B cell (primary cell): ENCODE results near the gene CELF4. TPM values are rescaled to one million over a fixed set of nuclear protein-coding genes. Genes with fewer than 3 reads are reported as not detected.
A peak's percentile ranks its signal among the peaks of the same experiment; 100 is the strongest.

Experiments
- ATAC-seq: fragments of 200-7000 bp; cut with Tn5 transposase; one replicate; pipeline ENCODE4 v1.10.0; 2021; ENCODE audit warnings: low read depth, mild to moderate bottlenecking, moderate number of reproducible peaks, moderate library complexity
- CTCF ChIA-PET: fragments of 350-600 bp; sonication (Branson Sonifier 250); formaldehyde crosslinking; loops from one replicate; lab custom pipeline; 2021; ENCODE audit warnings: antibody characterized with exemption, inconsistent platforms; lab: Charles Lee
- POLR2A ChIA-PET: fragments of 350-600 bp; sonication (Branson Sonifier 250); formaldehyde crosslinking; loops from one replicate; lab custom pipeline; 2021; ENCODE audit warnings: antibody characterized with exemption; lab: Charles Lee
- DNase-seq: peaks from one replicate; pipeline ENCODE4 v3.0.0; 2013
- H2AFZ ChIP-seq: 2 replicates; pipeline ENCODE4 v1.6.1; 2012; ENCODE audit warnings: mild to moderate bottlenecking, low read depth, low read length; ENCODE audit not compliant: insufficient read depth, poor library complexity, severe bottlenecking
- H3K27ac ChIP-seq, 2 donors: 1 replicate in 1 of 2; 2 replicates in 1 of 2; pipeline ENCODE4 v1.5.1; 2012 to 2013; ENCODE audit warnings: low read length in 2 of 2, mild to moderate bottlenecking in 2 of 2, moderate library complexity in 1 of 2
- H3K27me3 ChIP-seq, 4 experiments: fragments of 200-600 bp in 1 of 4; sonication (generic) in 1 of 4; replicated peaks in 1 of 4; 1 replicate in 2 of 4; 2 replicates in 2 of 4; pipeline versions ENCODE4 v1.6.1 to v1.7.0; 2013 to 2016; ENCODE audit warnings: low read length in 3 of 4, mild to moderate bottlenecking in 2 of 4, mixed read lengths in 1 of 4, moderate library complexity in 1 of 4; ENCODE audit not compliant: insufficient read depth in 4 of 4, control insufficient read depth in 3 of 4; ENCODE audit errors: control extremely low read depth in 1 of 4
- H3K36me3 ChIP-seq, 2 experiments: replicated peaks in 1 of 2; 1 replicate in 1 of 2; 2 replicates in 1 of 2; pipeline versions ENCODE4 v1.6.1 to v1.7.1; 2013; ENCODE audit warnings: low read length in 1 of 2; ENCODE audit not compliant: insufficient read depth in 2 of 2, control insufficient read depth in 1 of 2; ENCODE audit errors: control extremely low read depth in 1 of 2, extremely low read depth in 1 of 2
- H3K4me1 ChIP-seq, 2 donors: fragments of 200-600 bp in 1 of 2; sonication (generic) in 1 of 2; 1 replicate in 1 of 2; 2 replicates in 1 of 2; pipeline versions ENCODE4 v1.5.1 to v1.6.1; 2013 to 2017; ENCODE audit warnings: low read length in 2 of 2; ENCODE audit not compliant: control insufficient read depth in 2 of 2, insufficient read depth in 2 of 2
- H3K4me2 ChIP-seq: replicated peaks from 2 replicates; pipeline ENCODE3; 2012; ENCODE audit warnings: mild to moderate bottlenecking, low read depth, low read length; ENCODE audit not compliant: poor library complexity, severe bottlenecking
- H3K4me3 ChIP-seq, 5 experiments: fragments of 200-600 bp in 1 of 5; sonication (generic) in 1 of 5; 1 replicate in 3 of 5; 2 replicates in 2 of 5; pipeline versions ENCODE4 v1.5.1 to v1.7.0; 2011 to 2016; ENCODE audit warnings: low read length in 4 of 5, mild to moderate bottlenecking in 4 of 5, low read depth in 2 of 5, control low read depth in 1 of 5, moderate library complexity in 1 of 5; ENCODE audit not compliant: insufficient read depth in 1 of 5; ENCODE audit errors: control extremely low read depth in 1 of 5, extremely low read depth in 1 of 5
- H3K79me2 ChIP-seq: fragments of 200-600 bp; sonication (generic); one replicate; pipeline ENCODE4 v1.6.0; 2016; ENCODE audit warnings: low read length; ENCODE audit not compliant: control insufficient read depth, insufficient read depth
- H3K9ac ChIP-seq: fragments of 200-600 bp; sonication (generic); 2 replicates; pipeline ENCODE4 v1.6.1; 2017; ENCODE audit warnings: mild to moderate bottlenecking, low read length, moderate library complexity
- H3K9me3 ChIP-seq, 3 donors: one replicate each; pipeline versions ENCODE4 v1.6.1 to v1.7.1; 2013; ENCODE audit warnings: low read length in 2 of 3; ENCODE audit not compliant: control insufficient read depth in 2 of 3, insufficient read depth in 1 of 3; ENCODE audit errors: control extremely low read depth in 1 of 3
- H4K20me1 ChIP-seq: 2 replicates; pipeline ENCODE4 v1.6.0; 2012; ENCODE audit warnings: mild to moderate bottlenecking, low read length; ENCODE audit not compliant: insufficient read depth, control insufficient read depth, poor library complexity, severe bottlenecking
- H3K27ac Mint-ChIP-seq: one replicate; pipeline ENCODE4 v1.8.0; 2021; ENCODE audit warnings: mixed read lengths
- H3K27me3 Mint-ChIP-seq: one replicate; pipeline ENCODE4 v1.8.0; 2021; ENCODE audit warnings: mixed read lengths
- H3K4me1 Mint-ChIP-seq: one replicate; pipeline ENCODE4 v1.8.0; 2021; ENCODE audit warnings: mixed read lengths
- H3K4me3 Mint-ChIP-seq: one replicate; pipeline ENCODE4 v1.8.0; 2021; ENCODE audit warnings: mixed read lengths
- H3K9me3 Mint-ChIP-seq: one replicate; pipeline ENCODE4 v1.8.0; 2022; ENCODE audit warnings: mixed read lengths; ENCODE audit not compliant: insufficient read depth
- CTCF ChIP-seq: fragments of 200-600 bp; IDR thresholded peaks from one replicate; pipeline ENCODE4 v1.8.0; 2022; ENCODE audit warnings: antibody characterized with exemption, mild to moderate bottlenecking
- EZH2 ChIP-seq: IDR thresholded peaks from 2 replicates; pipeline ENCODE4 v1.6.1; 2012; ENCODE audit warnings: borderline replicate concordance, low read depth, mild to moderate bottlenecking, moderate library complexity, low read length; ENCODE audit not compliant: insufficient read depth, poor library complexity, severe bottlenecking
- WGBS: methylation state at CpG from one replicate; pipeline ENCODE4 v1.1.5; 2013; ENCODE audit warnings: missing lambda C conversion rate; ENCODE audit not compliant: insufficient coverage; 5-methylcytosine and 5-hydroxymethylcytosine counted together
- intact Hi-C: fragments of 100-400 bp; cut with micrococcal nuclease; formaldehyde crosslinking; loops from one replicate; pipeline ENCODE4 v1.10.0; 2022
- polyA plus RNA-seq: library from polyadenylated mRNA; depleted of rRNA; stranded (reverse); fragments of >200 nt; gene quantifications from 2 replicates; pipeline ENCODE4 v1.2.3, GENCODE V29; 2012
- total RNA-seq, 2 donors: library from RNA; stranded (reverse); fragments of 120-200 nt in 1 of 2; gene quantifications; 1 replicate in 1 of 2; 2 replicates in 1 of 2; pipeline versions ENCODE4 v1.2.3 to v1.2.4, GENCODE V29; 2013 to 2022

The CELF4 gene
- total and polyA plus RNA-seq, 2 donors (not counting 1 experiment from before 2014, with no cell fraction given) = not detected

GRCh38 chr18:37529863-37530262 lies 35.7 kb downstream of the CELF4 start:
- H4K20me1 ChIP-seq = no peaks in the 10 kb centered on the region
- Mint-ChIP-seq H3K4me1 (peaks cover 24% of the 10 kb centered on the region), H3K4me3 (peak overlapping the region; percentile 23), H3K9me3 (no peaks in the 10 kb centered on the region), H3K27ac (no peak overlapping the region), H3K27me3 (peaks cover 24% of the 10 kb centered on the region)
- TF ChIP-seq CTCF = no peak
- TF ChIP-seq EZH2 = no peak
- peak overlapping the region; percentile 29 for H3K4me2 ChIP-seq
- no peak for ATAC-seq
- POLR2A ChIA-PET = no interaction called here
- no peak overlapping the region for H3K4me3 ChIP-seq
- no peak overlapping the region for H3K27ac ChIP-seq
- no peak overlapping the region for H3K9ac ChIP-seq
- peaks cover 0 to 2% of the 10 kb centered on the region in 2 donors for H3K4me1 ChIP-seq
- intact Hi-C loops = no loop called here
- no peak for DNase-seq
- H3K36me3 ChIP-seq = no peaks in the 10 kb centered on the region
- WGBS = 78% methylated on average over 1 of the region's 4 CpGs
- CTCF ChIA-PET = no interaction called here
- H2AFZ ChIP-seq = no peak overlapping the region
- H3K79me2 ChIP-seq = no peaks in the 10 kb centered on the region
- H3K9me3 ChIP-seq = no peaks in the 10 kb centered on the region
- peaks cover 0 to 7% (median 1%) of the 10 kb centered on the region in 4 experiments for H3K27me3 ChIP-seq

- Histone ChIP-seq H3K9me3 (no peaks in the 10 kb centered on the region), H3K36me3 (no peaks in the 10 kb centered on the region), H4K20me1 (no peaks in the 10 kb centered on the region), H3K4me3 (no peak overlapping the region), H3K9ac (no peak overlapping the region), H3K27me3 (peaks cover 0 to 11% (median 1%) of the 10 kb centered on the region in 4 experiments), H2AFZ (no peak overlapping the region), H3K4me2 (no peak overlapping the region), H3K27ac (no peak overlapping the region), H3K79me2 (no peaks in the 10 kb centered on the region), H3K4me1 (peaks cover 0 to 2% of the 10 kb centered on the region in 2 donors)
- DNase-seq (no peak), ATAC-seq (no peak)
- intact Hi-C loops = no loop called here
- TF ChIP-seq CTCF = no peak
- TF ChIP-seq EZH2 = no peak
- Mint-ChIP-seq H3K4me3 (no peak overlapping the region), H3K4me1 (peaks cover 21% of the 10 kb centered on the region), H3K27ac (no peak overlapping the region), H3K9me3 (no peaks in the 10 kb centered on the region), H3K27me3 (peaks cover 26% of the 10 kb centered on the region)
- ChIA-PET POLR2A (no interaction called here), CTCF (no interaction called here)
- WGBS = no CpG with 5 or more reads among the region's 6 CpGs
These were observed 36.3 kb downstream of the CELF4 start for GRCh38 chr18:37529296-37529695.
